ENCODE measurements around the gene GRIA3.

DNA sequence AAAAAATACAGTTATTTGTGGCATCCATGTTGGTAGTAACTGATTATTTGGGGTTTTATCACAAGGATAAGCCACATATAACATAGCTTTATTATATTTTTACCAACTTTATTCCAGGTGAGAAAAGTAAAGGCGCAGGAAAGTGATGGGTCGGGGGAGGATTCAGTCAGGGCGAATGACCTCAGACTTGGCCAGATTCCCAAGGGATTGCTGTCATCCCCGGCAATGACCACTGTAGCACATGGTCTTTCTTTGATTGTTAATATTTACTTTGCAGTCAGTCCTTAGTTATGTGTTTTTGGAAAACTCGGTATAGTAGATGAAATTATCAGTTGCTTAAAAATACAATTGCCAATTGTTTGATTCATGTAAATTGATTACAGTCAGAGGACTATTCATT is 17.6 kb downstream of the GRIA3 start:
- no peak for TF ChIP-seq POLR2A (IDR thresholded peaks at IDR 0.05)
- TF ChIP-seq, protein P1, sequence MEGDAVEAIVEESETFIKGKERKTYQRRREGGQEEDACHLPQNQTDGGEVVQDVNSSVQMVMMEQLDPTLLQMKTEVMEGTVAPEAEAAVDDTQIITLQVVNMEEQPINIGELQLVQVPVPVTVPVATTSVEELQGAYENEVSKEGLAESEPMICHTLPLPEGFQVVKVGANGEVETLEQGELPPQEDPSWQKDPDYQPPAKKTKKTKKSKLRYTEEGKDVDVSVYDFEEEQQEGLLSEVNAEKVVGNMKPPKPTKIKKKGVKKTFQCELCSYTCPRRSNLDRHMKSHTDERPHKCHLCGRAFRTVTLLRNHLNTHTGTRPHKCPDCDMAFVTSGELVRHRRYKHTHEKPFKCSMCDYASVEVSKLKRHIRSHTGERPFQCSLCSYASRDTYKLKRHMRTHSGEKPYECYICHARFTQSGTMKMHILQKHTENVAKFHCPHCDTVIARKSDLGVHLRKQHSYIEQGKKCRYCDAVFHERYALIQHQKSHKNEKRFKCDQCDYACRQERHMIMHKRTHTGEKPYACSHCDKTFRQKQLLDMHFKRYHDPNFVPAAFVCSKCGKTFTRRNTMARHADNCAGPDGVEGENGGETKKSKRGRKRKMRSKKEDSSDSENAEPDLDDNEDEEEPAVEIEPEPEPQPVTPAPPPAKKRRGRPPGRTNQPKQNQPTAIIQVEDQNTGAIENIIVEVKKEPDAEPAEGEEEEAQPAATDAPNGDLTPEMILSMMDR (IDR thresholded peaks at IDR 0.05), result no peak
